ENCODE measurements around the gene ITGA6.

Gene ITGA6

DNA sequence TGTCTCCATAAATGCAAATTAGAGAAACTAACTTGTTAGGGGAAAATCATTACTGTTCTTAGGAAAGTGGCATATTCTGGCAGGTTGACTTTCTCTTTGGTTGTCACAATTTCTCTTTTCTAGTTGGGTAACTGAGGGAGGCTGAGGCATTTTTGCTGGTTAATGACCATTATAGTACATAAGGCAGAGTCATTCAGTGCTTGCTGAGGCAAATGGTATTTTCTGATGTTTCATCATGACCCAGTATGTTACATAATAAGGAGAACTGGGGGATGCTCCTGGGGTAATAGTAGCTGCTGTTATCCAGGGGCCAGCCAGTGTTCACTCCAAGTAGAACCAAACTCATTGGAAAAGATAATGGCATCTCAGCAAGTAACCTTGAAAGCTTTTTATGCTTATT, 62.3 kb downstream of the ITGA6 start:
- TF ChIP-seq POLR2A (IDR thresholded peaks at IDR 0.05; ENCODE audit: low read depth, low read length) (no peak), PAX5 (IDR thresholded peaks at IDR 0.05; ENCODE audit: insufficient read depth, low read length, severe bottlenecking) (no peak), POLR2AphosphoS5 (IDR thresholded peaks at IDR 0.05; ENCODE audit: low read depth, low read length) (no peak), TAF1 (IDR thresholded peaks at IDR 0.05; ENCODE audit: low read depth, low read length) (no peak), POU2F2 (IDR thresholded peaks at IDR 0.05; ENCODE audit: low read depth, low read length) (no peak), SPI1 (IDR thresholded peaks at IDR 0.05; ENCODE audit: low read depth, low read length) (no peak)
- DNase-seq (ENCODE audit: insufficient read length, low spot score) (no peak), FAIRE-seq (no peak)

DNA sequence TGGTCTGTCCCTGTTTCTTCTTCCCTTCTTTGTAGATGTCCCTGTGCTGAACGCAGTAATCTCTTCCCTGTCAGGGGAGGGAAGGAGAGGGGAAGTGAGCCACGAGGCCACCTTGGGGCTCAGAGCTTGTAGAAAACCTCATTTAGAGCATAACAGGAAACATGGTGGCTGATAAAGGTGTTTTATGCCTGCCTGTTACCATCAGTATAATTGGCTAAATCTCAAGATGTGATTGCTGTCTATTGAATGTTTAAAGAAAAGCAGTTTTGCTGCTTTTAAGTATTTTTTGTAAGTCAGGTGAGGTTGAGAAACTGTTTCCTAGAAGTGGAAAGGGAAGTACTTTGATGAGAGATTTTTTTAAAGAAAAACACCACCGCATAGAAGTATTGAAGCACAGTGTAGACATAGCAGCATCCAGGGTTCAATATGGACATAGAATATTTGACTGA, 68.8 kb downstream of the ITGA6 start:
- TF ChIP-seq PAX5 (IDR thresholded peaks at IDR 0.05; ENCODE audit: insufficient read depth, low read length, severe bottlenecking), result no peak
- no peak for TF ChIP-seq POLR2AphosphoS5 (IDR thresholded peaks at IDR 0.05; ENCODE audit: low read depth, low read length)
- no peak for TF ChIP-seq POU2F2 (IDR thresholded peaks at IDR 0.05; ENCODE audit: low read depth, low read length)
- TF ChIP-seq TAF1 (IDR thresholded peaks at IDR 0.05; ENCODE audit: low read depth, low read length), result no peak
- TF ChIP-seq POLR2A (IDR thresholded peaks at IDR 0.05; ENCODE audit: low read depth, low read length), result no peak
- TF ChIP-seq SPI1 (IDR thresholded peaks at IDR 0.05; ENCODE audit: low read depth, low read length), result no peak
- no peak for FAIRE-seq
- DNase-seq (ENCODE audit: insufficient read length, low spot score), result no peak

DNA sequence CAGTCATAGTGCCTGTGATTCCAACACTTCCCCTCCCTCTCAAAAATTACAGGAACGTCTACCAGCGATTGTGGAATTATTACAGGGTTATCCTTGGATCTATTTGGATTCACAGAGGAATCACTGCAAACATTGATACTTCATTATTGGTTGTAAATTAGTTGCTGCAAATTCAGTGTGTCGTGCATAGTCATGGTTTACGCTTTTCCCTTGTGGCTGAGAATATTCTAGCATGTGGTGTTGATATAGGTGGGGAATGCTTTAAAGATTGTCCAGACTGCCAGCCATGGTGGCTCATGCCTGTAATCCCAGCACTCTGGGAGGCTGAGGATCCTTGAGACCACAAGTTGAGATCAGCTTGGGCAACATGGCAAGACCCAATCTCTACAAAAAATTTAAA, 79.8 kb downstream of the ITGA6 start:
- TF ChIP-seq SPI1 (IDR thresholded peaks at IDR 0.05; ENCODE audit: low read depth, low read length), result no peak
- TF ChIP-seq PAX5 (IDR thresholded peaks at IDR 0.05; ENCODE audit: insufficient read depth, low read length, severe bottlenecking), result no peak
- TF ChIP-seq POU2F2 (IDR thresholded peaks at IDR 0.05; ENCODE audit: low read depth, low read length), result no peak
- no peak for TF ChIP-seq POLR2AphosphoS5 (IDR thresholded peaks at IDR 0.05; ENCODE audit: low read depth, low read length)
- TF ChIP-seq POLR2A (IDR thresholded peaks at IDR 0.05; ENCODE audit: low read depth, low read length), result no peak
- no peak for TF ChIP-seq TAF1 (IDR thresholded peaks at IDR 0.05; ENCODE audit: low read depth, low read length)
- no peak for DNase-seq (ENCODE audit: insufficient read length, low spot score)
- no peak for FAIRE-seq

DNA sequence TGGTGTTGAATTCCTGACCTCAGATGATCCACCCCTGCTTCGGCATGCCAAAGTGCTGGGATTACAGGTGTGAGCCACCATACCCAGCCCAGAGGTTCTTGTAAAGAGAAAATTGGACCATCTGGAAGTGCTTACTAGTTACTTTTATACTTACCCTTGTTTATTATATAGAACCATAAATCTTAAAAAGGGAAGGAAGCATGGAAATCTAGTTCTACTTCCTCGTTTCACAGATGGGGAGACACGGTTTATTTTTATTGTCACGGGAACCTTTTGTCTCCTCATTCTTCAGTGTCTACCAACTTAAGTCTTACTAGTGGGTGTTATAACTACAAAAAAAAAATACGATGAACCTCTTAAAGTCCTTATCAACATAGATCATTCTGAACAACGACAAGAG, 82.7 kb downstream of the ITGA6 start:
- no peak for FAIRE-seq
- no peak for DNase-seq (ENCODE audit: insufficient read length, low spot score)
- TF ChIP-seq POLR2A (IDR thresholded peaks at IDR 0.05; ENCODE audit: low read depth, low read length), result no peak
- TF ChIP-seq PAX5 (IDR thresholded peaks at IDR 0.05; ENCODE audit: insufficient read depth, low read length, severe bottlenecking), result no peak
- TF ChIP-seq POLR2AphosphoS5 (IDR thresholded peaks at IDR 0.05; ENCODE audit: low read depth, low read length), result no peak
- TF ChIP-seq SPI1 (IDR thresholded peaks at IDR 0.05; ENCODE audit: low read depth, low read length), result no peak
- TF ChIP-seq POU2F2 (IDR thresholded peaks at IDR 0.05; ENCODE audit: low read depth, low read length), result no peak
- no peak for TF ChIP-seq TAF1 (IDR thresholded peaks at IDR 0.05; ENCODE audit: low read depth, low read length)

DNA sequence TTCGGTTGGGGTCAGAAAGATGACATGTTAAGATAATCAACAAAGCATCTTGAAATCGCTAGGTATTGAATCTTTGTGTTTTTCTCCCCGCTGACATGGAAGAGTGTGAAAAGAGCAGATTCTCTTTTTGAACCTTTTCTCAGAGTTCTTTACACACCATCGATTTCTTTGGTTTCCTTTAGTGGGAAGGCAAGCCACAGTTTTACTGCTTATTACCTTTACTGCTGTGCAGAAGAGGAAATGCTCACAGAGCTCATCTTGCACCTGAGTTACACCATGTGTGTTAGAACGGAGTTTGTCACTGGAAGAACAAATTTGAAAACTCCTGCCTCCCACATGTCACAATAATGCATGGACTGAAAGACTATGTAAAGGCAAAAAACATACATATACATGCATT, 83.2 kb downstream of the ITGA6 start:
- FAIRE-seq, result no peak
- no peak for TF ChIP-seq POLR2A (IDR thresholded peaks at IDR 0.05; ENCODE audit: low read depth, low read length)
- TF ChIP-seq POLR2AphosphoS5 (IDR thresholded peaks at IDR 0.05; ENCODE audit: low read depth, low read length), result no peak
- TF ChIP-seq PAX5 (IDR thresholded peaks at IDR 0.05; ENCODE audit: insufficient read depth, low read length, severe bottlenecking), result no peak
- TF ChIP-seq SPI1 (IDR thresholded peaks at IDR 0.05; ENCODE audit: low read depth, low read length), result no peak
- no peak for TF ChIP-seq TAF1 (IDR thresholded peaks at IDR 0.05; ENCODE audit: low read depth, low read length)
- no peak for TF ChIP-seq POU2F2 (IDR thresholded peaks at IDR 0.05; ENCODE audit: low read depth, low read length)
- DNase-seq (ENCODE audit: insufficient read length, low spot score), result no peak

DNA sequence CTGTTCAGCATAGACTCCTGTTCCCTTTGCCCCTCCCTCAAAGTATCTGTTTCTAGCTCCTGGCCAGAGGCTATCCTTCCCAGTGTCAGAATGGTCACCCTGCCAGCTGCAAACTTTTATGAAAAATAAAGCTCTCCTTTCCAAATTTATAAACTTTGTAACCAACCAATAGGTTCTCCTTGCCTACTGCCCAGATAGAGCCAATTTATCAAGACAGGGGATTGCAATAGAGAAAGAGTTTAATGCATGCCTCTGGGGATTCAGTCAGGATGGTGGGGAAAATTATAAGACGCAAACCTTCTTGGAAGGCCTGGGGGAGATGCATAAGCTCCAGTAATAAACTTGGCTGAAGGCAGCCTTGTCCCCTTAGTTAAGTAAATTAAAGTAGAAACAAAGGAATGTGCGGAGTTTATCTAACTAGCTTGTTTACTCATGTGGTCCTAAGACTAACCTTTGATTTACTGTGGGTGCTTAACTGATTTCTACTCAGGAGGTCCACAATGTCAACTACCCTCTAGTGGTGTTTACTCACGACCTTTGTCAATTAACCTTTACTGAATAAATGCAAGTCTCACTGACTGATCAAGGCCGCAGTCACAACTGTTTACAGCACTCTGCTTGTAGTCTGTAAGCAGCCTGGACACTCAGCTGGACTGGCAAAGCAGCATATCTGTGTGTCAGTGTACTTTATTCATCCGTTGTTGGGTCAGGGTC, 85.6 kb downstream of the ITGA6 start:
- no peak for FAIRE-seq
- no peak for DNase-seq (ENCODE audit: insufficient read length, low spot score)
- TF ChIP-seq SPI1 (IDR thresholded peaks at IDR 0.05; ENCODE audit: low read depth, low read length) (no peak), TAF1 (IDR thresholded peaks at IDR 0.05; ENCODE audit: low read depth, low read length) (no peak), POLR2A (IDR thresholded peaks at IDR 0.05; ENCODE audit: low read depth, low read length) (no peak), POLR2AphosphoS5 (IDR thresholded peaks at IDR 0.05; ENCODE audit: low read depth, low read length) (no peak), POU2F2 (IDR thresholded peaks at IDR 0.05; ENCODE audit: low read depth, low read length) (no peak), PAX5 (IDR thresholded peaks at IDR 0.05; ENCODE audit: insufficient read depth, low read length, severe bottlenecking) (no peak)

DNA sequence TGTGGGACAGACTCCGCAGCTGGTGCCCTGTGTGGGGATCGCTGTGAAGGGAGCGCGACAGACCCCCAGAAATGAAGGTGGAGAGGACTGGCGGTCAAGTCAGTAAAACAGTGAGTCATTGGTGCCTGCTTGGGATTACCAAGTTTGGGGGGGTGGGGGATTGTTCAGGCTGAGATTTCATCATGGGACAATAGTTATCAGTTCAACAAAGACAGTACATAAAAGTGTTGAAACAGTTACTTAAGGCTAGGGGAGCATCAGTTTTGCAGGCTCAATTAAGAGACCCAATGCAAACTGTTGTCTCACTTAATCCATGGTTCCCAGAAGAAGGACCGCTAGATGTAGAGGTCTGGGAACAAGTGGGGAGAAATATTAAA, 86.1 kb downstream of the ITGA6 start:
- FAIRE-seq (no peak), DNase-seq (ENCODE audit: insufficient read length, low spot score) (no peak)
- no peak for TF ChIP-seq SPI1 (IDR thresholded peaks at IDR 0.05; ENCODE audit: low read depth, low read length)
- TF ChIP-seq POLR2A (IDR thresholded peaks at IDR 0.05; ENCODE audit: low read depth, low read length), result no peak
- TF ChIP-seq POLR2AphosphoS5 (IDR thresholded peaks at IDR 0.05; ENCODE audit: low read depth, low read length), result no peak
- no peak for TF ChIP-seq PAX5 (IDR thresholded peaks at IDR 0.05; ENCODE audit: insufficient read depth, low read length, severe bottlenecking)
- no peak for TF ChIP-seq TAF1 (IDR thresholded peaks at IDR 0.05; ENCODE audit: low read depth, low read length)
- no peak for TF ChIP-seq POU2F2 (IDR thresholded peaks at IDR 0.05; ENCODE audit: low read depth, low read length)

DNA sequence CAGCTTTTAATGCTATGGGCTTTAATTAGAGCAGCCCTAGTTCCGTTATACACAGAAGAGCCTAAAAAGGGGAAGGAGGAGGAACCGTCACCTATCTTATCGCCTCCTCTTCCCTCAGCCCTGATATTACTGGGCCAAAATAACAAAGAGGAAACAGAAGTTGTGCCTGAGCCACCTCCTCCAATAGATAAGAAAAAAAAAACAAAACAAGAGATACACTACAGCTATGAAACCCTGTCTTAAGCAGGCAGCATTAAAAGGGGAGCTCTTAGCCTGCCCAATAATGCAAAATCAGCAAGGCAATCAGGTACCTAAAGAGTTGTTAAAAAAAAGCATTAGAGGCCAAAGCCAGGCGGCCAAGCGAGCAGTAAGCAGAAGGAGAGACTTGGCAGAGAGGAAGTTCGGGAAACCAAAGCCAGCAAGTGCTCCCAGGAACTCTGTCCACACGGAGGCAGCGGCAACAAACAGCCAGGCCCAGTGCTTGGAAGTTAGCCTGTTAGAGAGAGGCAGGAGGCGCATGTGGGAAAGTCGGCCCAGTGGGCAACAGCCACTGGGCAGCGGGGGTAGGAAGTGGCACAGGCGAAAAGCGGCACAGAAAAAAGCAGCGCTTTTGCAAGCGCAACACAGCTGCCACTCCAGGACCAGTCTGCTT, 86.7 kb downstream of the ITGA6 start:
- DNase-seq (ENCODE audit: insufficient read length, low spot score) (no peak), FAIRE-seq (no peak)
- TF ChIP-seq POU2F2 (IDR thresholded peaks at IDR 0.05; ENCODE audit: low read depth, low read length) (no peak), SPI1 (IDR thresholded peaks at IDR 0.05; ENCODE audit: low read depth, low read length) (no peak), POLR2AphosphoS5 (IDR thresholded peaks at IDR 0.05; ENCODE audit: low read depth, low read length) (no peak), POLR2A (IDR thresholded peaks at IDR 0.05; ENCODE audit: low read depth, low read length) (no peak), PAX5 (IDR thresholded peaks at IDR 0.05; ENCODE audit: insufficient read depth, low read length, severe bottlenecking) (no peak), TAF1 (IDR thresholded peaks at IDR 0.05; ENCODE audit: low read depth, low read length) (no peak)

DNA sequence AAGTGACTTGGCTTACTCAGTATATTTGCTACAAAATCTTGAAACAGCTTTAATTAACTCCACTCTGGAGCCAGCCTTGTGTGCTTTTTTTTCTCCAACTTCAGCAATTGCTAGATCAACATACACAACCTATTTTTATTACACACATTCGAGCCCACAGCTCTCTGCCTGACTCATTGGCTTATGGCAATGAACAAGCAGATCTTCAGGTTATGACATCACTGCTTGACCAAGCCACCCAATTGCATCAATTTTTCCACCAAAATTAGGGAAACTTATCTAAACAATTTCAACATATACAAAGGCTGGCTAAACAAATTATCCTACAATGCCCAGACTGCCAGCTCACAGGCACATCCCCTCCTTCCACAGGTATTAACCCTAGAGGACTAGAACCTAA, 88.9 kb downstream of the ITGA6 start:
- TF ChIP-seq POLR2AphosphoS5 (IDR thresholded peaks at IDR 0.05; ENCODE audit: low read depth, low read length) (no peak), SPI1 (IDR thresholded peaks at IDR 0.05; ENCODE audit: low read depth, low read length) (no peak), PAX5 (IDR thresholded peaks at IDR 0.05; ENCODE audit: insufficient read depth, low read length, severe bottlenecking) (no peak), POLR2A (IDR thresholded peaks at IDR 0.05; ENCODE audit: low read depth, low read length) (no peak), TAF1 (IDR thresholded peaks at IDR 0.05; ENCODE audit: low read depth, low read length) (no peak), POU2F2 (IDR thresholded peaks at IDR 0.05; ENCODE audit: low read depth, low read length) (no peak)
- no peak for FAIRE-seq
- DNase-seq (ENCODE audit: insufficient read length, low spot score), result no peak
